HEK293 (cell line): ENCODE data around the gene FOXN3.

Source experiments
- CTCF ChIA-PET: fragments of 350-600 bp; formaldehyde crosslinking; extraction: SDS; loops from one replicate; lab custom pipeline; 2021; ENCODE audit warnings: antibody characterized with exemption; lab: Yijun Ruan, JAX
- POLR2A ChIA-PET: fragments of 300-600 bp; formaldehyde crosslinking; extraction: SDS; loops from one replicate; lab custom pipeline; 2020; ENCODE audit warnings: antibody characterized with exemption, inconsistent platforms; lab: Yijun Ruan, JAX
- H3K27ac ChIP-seq: fragments of 200-500 bp; sonication (Bioruptor generic); 2 replicates; pipeline ENCODE4 v1.5.1; 2014; ENCODE audit warnings: low read depth, low read length, control low read depth, inconsistent platforms; ENCODE audit errors: extremely low read depth
- H3K36me3 ChIP-seq, 2 experiments: fragments of 200-500 bp in 1 of 2; sonication (Bioruptor generic) in 1 of 2; 1 replicate in 1 of 2; 2 replicates in 1 of 2; pipeline ENCODE4 v1.5.1; 2014 to 2017; ENCODE audit warnings: inconsistent platforms in 2 of 2, low read length in 2 of 2; ENCODE audit not compliant: control insufficient read depth in 2 of 2, insufficient read depth in 1 of 2
- H3K4me1 ChIP-seq: fragments of 200-500 bp; sonication (Bioruptor generic); 2 replicates; pipeline ENCODE4 v1.5.1; 2014; ENCODE audit warnings: mild to moderate bottlenecking, low read length, inconsistent platforms; ENCODE audit not compliant: control insufficient read depth, insufficient read depth
- H3K4me3 ChIP-seq: 2 replicates; pipeline ENCODE4 v1.5.1; 2011; ENCODE audit warnings: low read depth, mild to moderate bottlenecking, control low read depth, low read length, moderate library complexity
- H3K9me3 ChIP-seq: fragments of 200-500 bp; sonication (Bioruptor generic); 2 replicates; pipeline ENCODE4 v1.5.1; 2014; ENCODE audit warnings: low read depth, low read length, inconsistent platforms; ENCODE audit not compliant: control insufficient read depth, insufficient read depth
- GFI1B ChIP-seq: fragments of 450-650 bp; formaldehyde crosslinking; IDR thresholded peaks from 2 replicates; pipeline ENCODE4 v1.5.1; 2016; ENCODE audit warnings: missing biosample characterization, missing genetic modification characterization
- GLI2 ChIP-seq: fragments of 450-650 bp; formaldehyde crosslinking; IDR thresholded peaks from 2 replicates; pipeline ENCODE4; 2017; ENCODE audit warnings: missing biosample characterization, missing genetic modification characterization, low read depth, borderline replicate concordance
- GLIS2 ChIP-seq: fragments of 450-650 bp; formaldehyde crosslinking; IDR thresholded peaks from 2 replicates; pipeline ENCODE4 v1.5.1; 2016; ENCODE audit warnings: missing biosample characterization, missing genetic modification characterization
- IKZF3 ChIP-seq: fragments of 450-650 bp; IDR thresholded peaks from 2 replicates; pipeline ENCODE4 v1.5.0; 2018; ENCODE audit warnings: missing biosample characterization, mild to moderate bottlenecking, missing genetic modification characterization, moderate library complexity
- KLF16 ChIP-seq: fragments of 450-650 bp; formaldehyde crosslinking; IDR thresholded peaks from 2 replicates; pipeline ENCODE4 v1.5.1; 2017; ENCODE audit warnings: missing biosample characterization, missing genetic modification characterization
- KLF8 ChIP-seq: fragments of 450-650 bp; formaldehyde crosslinking; IDR thresholded peaks from 2 replicates; pipeline ENCODE4 v1.5.1; 2016; ENCODE audit warnings: missing biosample characterization, missing genetic modification characterization
- MZF1 ChIP-seq: fragments of 450-650 bp; formaldehyde crosslinking; IDR thresholded peaks from 2 replicates; pipeline ENCODE4 v1.5.1; 2017; ENCODE audit warnings: missing biosample characterization, missing genetic modification characterization, borderline replicate concordance
- OSR2 ChIP-seq: fragments of 450-650 bp; formaldehyde crosslinking; IDR thresholded peaks from 2 replicates; pipeline ENCODE4 v1.5.1; 2016; ENCODE audit warnings: missing biosample characterization, missing genetic modification characterization
- REPIN1 ChIP-seq: fragments of 450-650 bp; formaldehyde crosslinking; IDR thresholded peaks from 2 replicates; pipeline ENCODE4 v1.5.1; 2017; ENCODE audit warnings: missing biosample characterization, missing genetic modification characterization, low read depth
- TCF7L2 ChIP-seq: IDR thresholded peaks from 2 replicates; pipeline ENCODE4 v1.6.1; 2011; ENCODE audit warnings: low read depth, mild to moderate bottlenecking, inconsistent platforms, low read length, moderate library complexity, borderline replicate concordance
- ZFP3 ChIP-seq: fragments of 450-650 bp; formaldehyde crosslinking; IDR thresholded peaks from 2 replicates; pipeline ENCODE4 v1.5.1; 2016; ENCODE audit warnings: low read depth, missing biosample characterization, missing genetic modification characterization
- ZNF138 ChIP-seq: fragments of 450-650 bp; formaldehyde crosslinking; IDR thresholded peaks from 2 replicates; pipeline ENCODE4 v1.5.1; 2016; ENCODE audit warnings: missing biosample characterization, missing genetic modification characterization, borderline replicate concordance
- ZNF155 ChIP-seq: fragments of 450-650 bp; formaldehyde crosslinking; IDR thresholded peaks from 2 replicates; pipeline ENCODE4 v1.5.1; 2016; ENCODE audit warnings: missing biosample characterization, missing genetic modification characterization
- ZNF16 ChIP-seq: fragments of 450-650 bp; formaldehyde crosslinking; IDR thresholded peaks from 2 replicates; pipeline ENCODE4 v1.5.1; 2016; ENCODE audit warnings: low read depth, missing biosample characterization, missing genetic modification characterization
- ZNF169 ChIP-seq: fragments of 450-650 bp; formaldehyde crosslinking; IDR thresholded peaks from 2 replicates; pipeline ENCODE4 v1.5.1; 2016; ENCODE audit warnings: missing biosample characterization, missing genetic modification characterization
- ZNF174 ChIP-seq: fragments of 450-650 bp; formaldehyde crosslinking; IDR thresholded peaks from 2 replicates; pipeline ENCODE4 v1.5.0; 2017; ENCODE audit warnings: missing biosample characterization, mild to moderate bottlenecking, missing genetic modification characterization
- ZNF175 ChIP-seq: fragments of 450-650 bp; formaldehyde crosslinking; IDR thresholded peaks from 2 replicates; pipeline ENCODE4 v1.5.1; 2016; ENCODE audit warnings: missing biosample characterization, missing genetic modification characterization
- ZNF18 ChIP-seq: fragments of 450-650 bp; formaldehyde crosslinking; IDR thresholded peaks from 2 replicates; pipeline ENCODE4 v1.5.1; 2016; ENCODE audit warnings: missing biosample characterization, missing genetic modification characterization
- ZNF23 ChIP-seq: fragments of 450-650 bp; formaldehyde crosslinking; IDR thresholded peaks from 2 replicates; pipeline ENCODE4 v1.5.1; 2016; ENCODE audit warnings: missing biosample characterization, missing genetic modification characterization, borderline replicate concordance
- ZNF248 ChIP-seq: fragments of 450-650 bp; formaldehyde crosslinking; IDR thresholded peaks from 2 replicates; pipeline ENCODE4 v1.5.1; 2017; ENCODE audit warnings: missing biosample characterization, missing genetic modification characterization
- ZNF366 ChIP-seq: fragments of 450-650 bp; formaldehyde crosslinking; conservative IDR thresholded peaks from 2 replicates; pipeline ENCODE4 v1.5.1; 2016; ENCODE audit warnings: missing biosample characterization, missing genetic modification characterization
- ZNF416 ChIP-seq: fragments of 450-650 bp; formaldehyde crosslinking; IDR thresholded peaks from 2 replicates; pipeline ENCODE4 v1.5.1; 2016; ENCODE audit warnings: missing biosample characterization, missing genetic modification characterization
- ZNF449 ChIP-seq: fragments of 450-650 bp; formaldehyde crosslinking; IDR thresholded peaks from 2 replicates; pipeline ENCODE4 v1.5.1; 2017; ENCODE audit warnings: missing biosample characterization, mild to moderate bottlenecking, missing genetic modification characterization, moderate library complexity
- ZNF518A ChIP-seq: fragments of 450-650 bp; formaldehyde crosslinking; conservative IDR thresholded peaks from 2 replicates; pipeline ENCODE4 v1.5.1; 2016; ENCODE audit warnings: low read depth, missing biosample characterization, missing genetic modification characterization
- ZNF626 ChIP-seq: fragments of 450-650 bp; sonication (Bioruptor Pico); formaldehyde crosslinking; IDR thresholded peaks from 2 replicates; pipeline ENCODE4 v1.5.1; 2018; ENCODE audit warnings: missing biosample characterization, missing genetic modification characterization, inconsistent platforms
- ZNF670 ChIP-seq: fragments of 450-650 bp; formaldehyde crosslinking; IDR thresholded peaks from 2 replicates; pipeline ENCODE4 v1.5.1; 2016; ENCODE audit warnings: missing biosample characterization, missing genetic modification characterization, low read depth
- ZNF707 ChIP-seq: fragments of 450-650 bp; formaldehyde crosslinking; IDR thresholded peaks from 2 replicates; pipeline ENCODE4 v1.5.1; 2016; ENCODE audit warnings: missing biosample characterization, missing genetic modification characterization
- ZNF76 ChIP-seq: fragments of 450-650 bp; formaldehyde crosslinking; IDR thresholded peaks from 2 replicates; pipeline ENCODE4; 2016; ENCODE audit warnings: low read depth, missing biosample characterization, missing genetic modification characterization, borderline replicate concordance
- ZSCAN16 ChIP-seq: fragments of 450-650 bp; formaldehyde crosslinking; IDR thresholded peaks from 2 replicates; pipeline ENCODE4 v1.5.1; 2016; ENCODE audit warnings: missing biosample characterization, missing genetic modification characterization

FOXN3 gene

GRCh38 chr14:89108608-89109007 is 308.4 kb downstream of the FOXN3 start:
- Histone ChIP-seq H3K27ac (no peak overlapping the region), H3K9me3 (no peaks in the 10 kb centered on the region), H3K4me3 (no peak overlapping the region), H3K36me3 (no peaks in the 10 kb centered on the region), H3K4me1 (no peaks in the 10 kb centered on the region)
- TF ChIP-seq GLI2 (tag by site-specific recombination) (no peak), ZNF16 (tag by site-specific recombination) (no peak), TCF7L2 (no peak), ZNF175 (tag by site-specific recombination) (no peak), KLF8 (tag by site-specific recombination) (no peak), OSR2 (tag by site-specific recombination) (no peak), GLIS2 (tag by site-specific recombination) (no peak), ZNF707 (tag by site-specific recombination) (no peak), ZNF138 (no peak), ZNF174 (no peak), ZNF416 (tag by site-specific recombination) (no peak), ZNF169 (tag by site-specific recombination) (no peak), ZNF155 (tag by site-specific recombination) (no peak), ZSCAN16 (tag by site-specific recombination) (no peak), ZNF76 (no peak), ZNF18 (tag by site-specific recombination) (no peak)
- ChIA-PET POLR2A (no interaction called here), CTCF (no interaction called here)

- no peaks in the 10 kb centered on the region for H3K9me3 ChIP-seq
- ChIA-PET POLR2A (no interaction called here), CTCF (interaction anchor here (0.7 kb wide), 1 partner anchor 1914 kb away, joined by 3 read pairs; no protein-coding TSS in a partner anchor)
- no peaks in the 10 kb centered on the region for H3K36me3 ChIP-seq
- no peaks in the 10 kb centered on the region for H3K4me1 ChIP-seq
- no peak overlapping the region for H3K27ac ChIP-seq
- H3K4me3 ChIP-seq, result no peak overlapping the region
- no peak for TF ChIP-seq ZNF670
- no peak for TF ChIP-seq ZFP3 (tag by site-specific recombination)
- no peak for TF ChIP-seq ZNF248 (tag by site-specific recombination)
- TF ChIP-seq ZNF366 (tag by site-specific recombination), result no peak
- no peak for TF ChIP-seq ZNF449 (tag by site-specific recombination)
- no peak for TF ChIP-seq IKZF3
- TF ChIP-seq ZNF175 (tag by site-specific recombination), result no peak
- TF ChIP-seq ZNF626 (tag by site-specific recombination), result no peak
- no peak for TF ChIP-seq MZF1 (tag by site-specific recombination)
- TF ChIP-seq KLF16, result no peak
- no peak for TF ChIP-seq GFI1B (tag by site-specific recombination)
- no peak for TF ChIP-seq ZNF518A (tag by site-specific recombination)
- TF ChIP-seq ZNF23, result no peak
- no peak for TF ChIP-seq OSR2 (tag by site-specific recombination)
- no peak for TF ChIP-seq REPIN1 (tag by site-specific recombination)
- TF ChIP-seq, all 188 proteins: peak for 0
Observed at GRCh38 chr14:89107626-89108025, 309.4 kb downstream of the FOXN3 start.
